Transverse colon (tissue), 4 donors: ENCODE data around the gene PLCH1. TPM values are rescaled to one million over a fixed set of nuclear protein-coding genes. Genes with fewer than 3 reads are reported as not detected.

Experiments used
- DNase-seq: peaks from one replicate; pipeline ENCODE4 v3.0.0-alpha.2; 2019
- H3K27ac ChIP-seq, 4 donors: fragments of 200-600 bp; sonication (generic); 2 replicates each; pipeline ENCODE4 v1.5.1; 2016 to 2018; ENCODE audit warnings: inconsistent platforms in 4 of 4
- H3K27me3 ChIP-seq: fragments of 200-600 bp; sonication (generic); 2 replicates; pipeline ENCODE4 v1.5.1; 2017; ENCODE audit warnings: inconsistent platforms
- H3K36me3 ChIP-seq, 4 donors: fragments of 200-600 bp; sonication (generic); 2 replicates each; pipeline ENCODE4 v1.5.1; 2017 to 2019; ENCODE audit warnings: inconsistent platforms in 4 of 4
- H3K4me1 ChIP-seq, 4 donors: fragments of 200-600 bp; sonication (generic); 2 replicates each; pipeline ENCODE4 v1.5.1; 2017 to 2020; ENCODE audit warnings: inconsistent platforms in 4 of 4
- H3K4me3 ChIP-seq, 4 donors: fragments of 200-600 bp; sonication (generic); 1 replicate in 1 of 4; 2 replicates in 3 of 4; pipeline versions ENCODE4 v1.5.1 to v1.6.1; 2017 to 2019; ENCODE audit warnings: inconsistent platforms in 4 of 4
- H3K9me3 ChIP-seq, 2 donors: fragments of 200-600 bp; sonication (generic); 2 replicates each; pipeline ENCODE4 v1.5.1; 2017 to 2019; ENCODE audit warnings: inconsistent platforms in 2 of 2
- CTCF ChIP-seq, 5 experiments: fragments of 200-600 bp in 3 of 5; fragments of 450-650 bp in 2 of 5; sonication (generic) in 3 of 5; IDR thresholded peaks; 1 replicate in 2 of 5; 2 replicates in 3 of 5; pipeline ENCODE4 v1.5.1; 2016 to 2017; ENCODE audit warnings: antibody characterized with exemption in 5 of 5, inconsistent platforms in 3 of 5, mild to moderate bottlenecking in 2 of 5, moderate library complexity in 1 of 5
- EP300 ChIP-seq: sonication (generic); formaldehyde crosslinking; IDR thresholded peaks from one replicate; pipeline ENCODE4 v1.6.1; 2017; ENCODE audit warnings: antibody characterized with exemption, low read depth
- POLR2A ChIP-seq: fragments of 450-650 bp; IDR thresholded peaks from one replicate; pipeline ENCODE4 v1.6.1; 2016; ENCODE audit warnings: antibody characterized with exemption, mild to moderate bottlenecking, moderate library complexity
- POLR2AphosphoS5 ChIP-seq, 3 donors: sonication (generic); formaldehyde crosslinking; IDR thresholded peaks; one replicate each; pipeline ENCODE4 v1.6.1; 2016; ENCODE audit warnings: antibody characterized with exemption in 3 of 3
- WGBS, 2 donors: methylation state at CpG; one replicate each; pipeline ENCODE4 v1.1.5; 2018; ENCODE audit warnings: low coverage in 1 of 2; 5-methylcytosine and 5-hydroxymethylcytosine counted together
- in situ Hi-C, 4 donors: fragments of 200-750 bp; cut with MboI; loops; one replicate each; pipeline versions ENCODE4 v1.15.0 to v1.15.1; 2017; ENCODE audit warnings: low sequenced_read_pairs in 3 of 4, low pct_ligation_motif_present in 1 of 4, low pct_unique_long_range_greater_than_20kb in 1 of 4
- intact Hi-C: fragments of 100-400 bp; cut with DNase I; formaldehyde crosslinking; loops from one replicate; pipeline ENCODE4 v1.15.1; 2023; ENCODE audit warnings: low total_unique reads
- total RNA-seq, 4 donors: library from RNA; depleted of rRNA; stranded (reverse); fragments of >200 nt; gene quantifications; one replicate each; pipeline ENCODE4 v1.1.0, GENCODE V29; 2016

Gene PLCH1
- total RNA-seq, 4 donors from 2014 or later: 8.2 to 33.4 (median 8.5) TPM

GRCh38 chr3:155365178-155365783 is 379.6 kb downstream of the PLCH1 start:
- TF ChIP-seq POLR2AphosphoS5 (IDR thresholded peaks at IDR 0.05) (no peak), EP300 (no peak), CTCF (IDR thresholded peaks at IDR 0.05) (no peak), POLR2A (no peak)
- Histone ChIP-seq H3K9me3 (peaks cover 5 to 11% of the 10 kb centered on the region in 2 donors), H3K27ac (no peak overlapping the region), H3K4me1 (no peaks in the 10 kb centered on the region), H3K4me3 (no peak overlapping the region), H3K36me3 (no peaks in the 10 kb centered on the region), H3K27me3 (no peaks in the 10 kb centered on the region)
- no peak for DNase-seq
- in situ Hi-C loops: no loop called here
- intact Hi-C loops: no loop called here
- 89% methylated on average over 1 of the region's 1 CpG; no CpG with 5 or more reads in 1 of the 2 donors for WGBS, 2 donors

- Histone ChIP-seq H3K36me3 (no peaks in the 10 kb centered on the region), H3K27me3 (no peaks in the 10 kb centered on the region), H3K27ac (no peak overlapping the region), H3K4me1 (no peaks in the 10 kb centered on the region), H3K4me3 (no peak overlapping the region), H3K9me3 (peaks cover 5 to 11% of the 10 kb centered on the region in 2 donors)
- no peak for DNase-seq
- in situ Hi-C loops: no loop called here
- 72 to 90% methylated on average over 2 of the region's 2 CpGs for WGBS, 2 donors
- intact Hi-C loops: no loop called here
- no peak for TF ChIP-seq POLR2A
- no peak for TF ChIP-seq POLR2AphosphoS5 (IDR thresholded peaks at IDR 0.05)
- TF ChIP-seq CTCF (IDR thresholded peaks at IDR 0.05): no peak
- no peak for TF ChIP-seq EP300
Measured at GRCh38 chr3:155364492-155364891, 380.4 kb downstream of the PLCH1 start.

- H3K4me3 ChIP-seq: no peak overlapping the region
- H3K9me3 ChIP-seq: peaks cover 5 to 11% of the 10 kb centered on the region in 2 donors
- 63 to 70% methylated on average over 3 of the region's 3 CpGs for WGBS, 2 donors
- intact Hi-C loops (no loop called here), in situ Hi-C loops (no loop called here)
- no peaks in the 10 kb centered on the region for H3K27me3 ChIP-seq
- H3K27ac ChIP-seq: no peak overlapping the region
- DNase-seq: no peak
- no peaks in the 10 kb centered on the region for H3K36me3 ChIP-seq
- TF ChIP-seq POLR2AphosphoS5 (IDR thresholded peaks at IDR 0.05) (no peak), CTCF (IDR thresholded peaks at IDR 0.05) (no peak), EP300 (no peak), POLR2A (no peak)
- H3K4me1 ChIP-seq: no peaks in the 10 kb centered on the region
Measured at GRCh38 chr3:155363690-155364070, 381.2 kb downstream of the PLCH1 start.

GRCh38 chr3:155362808-155363689 is 381.8 kb downstream of the PLCH1 start:
- Histone ChIP-seq H3K27ac (no peak overlapping the region), H3K4me3 (no peak overlapping the region), H3K4me1 (no peaks in the 10 kb centered on the region), H3K27me3 (no peaks in the 10 kb centered on the region), H3K9me3 (peaks cover 5 to 11% of the 10 kb centered on the region in 2 donors), H3K36me3 (no peaks in the 10 kb centered on the region)
- no peak for TF ChIP-seq EP300
- no peak for TF ChIP-seq POLR2AphosphoS5 (IDR thresholded peaks at IDR 0.05)
- TF ChIP-seq POLR2A: no peak
- no peak for TF ChIP-seq CTCF (IDR thresholded peaks at IDR 0.05)
- 70 to 84% methylated on average over 8 to 10 of the region's 10 CpGs for WGBS, 2 donors
- no peak for DNase-seq
- intact Hi-C loops: no loop called here
- in situ Hi-C loops: no loop called here
